ENCODE data around the gene DGAT2. TPM values are rescaled to one million over a fixed set of nuclear protein-coding genes. Genes with fewer than 3 reads are reported as not detected.
A peak's percentile ranks its signal among the peaks of the same experiment; 100 is the strongest.

Gene DGAT2
- total and polyA plus RNA-seq, 4 experiments from 2014 or later: 0.08 to 0.38 (median 0.26) TPM

DNA sequence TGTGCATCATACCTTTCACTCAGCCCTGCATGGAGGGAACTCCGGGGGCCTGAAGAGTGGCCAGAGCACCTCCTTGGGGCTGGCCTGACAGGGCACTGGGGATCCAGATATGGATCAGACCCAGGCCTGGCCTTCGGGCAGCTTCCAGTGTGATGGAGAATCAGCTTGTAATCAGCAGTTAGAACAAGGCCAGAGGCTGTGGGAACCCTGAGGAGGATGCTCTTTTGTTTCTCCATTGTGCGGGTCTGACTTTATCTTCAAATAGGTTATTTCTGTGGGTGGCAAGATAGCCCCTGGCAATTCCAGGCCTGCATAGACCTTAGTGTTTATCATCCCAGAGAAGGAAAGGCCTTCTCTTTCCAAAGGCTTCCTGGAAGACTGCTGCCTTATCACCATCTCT lies 12.3 kb downstream of the DGAT2 start:
- H3K4me1 ChIP-seq (ENCODE audit: insufficient read depth, low read length): peaks cover 11% of the 10 kb centered on the region

DNA sequence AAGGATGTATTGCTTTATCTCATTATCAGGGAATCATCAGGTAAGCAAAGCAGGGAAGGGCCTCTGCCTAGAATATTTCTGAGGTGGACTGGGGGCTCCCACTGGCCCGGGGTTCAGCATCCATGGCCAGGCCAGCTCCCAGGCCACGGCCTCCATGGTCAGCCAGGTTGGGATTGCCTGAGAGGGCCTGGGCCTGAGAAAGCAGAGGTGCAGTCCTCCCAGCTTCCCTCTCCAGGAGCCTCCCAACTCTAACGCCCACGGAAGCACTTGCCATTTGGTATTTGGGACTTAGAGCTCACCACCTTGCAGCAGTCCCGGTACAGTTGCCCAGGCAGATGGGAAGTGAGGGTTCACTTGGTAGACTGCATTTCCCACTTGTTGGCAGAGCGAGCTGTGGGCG lies 12.7 kb downstream of the DGAT2 start:
- Histone ChIP-seq H3K36me3 (ENCODE audit: insufficient read depth, low read length) (no peaks in the 10 kb centered on the region), H3K4me3 (ENCODE audit: low read length in 2 of 2) (no peak overlapping the region), H3K4me1 (ENCODE audit: insufficient read depth, low read length) (peaks cover 11% of the 10 kb centered on the region), H3K27me3 (ENCODE audit: insufficient read depth, low read length) (no peaks in the 10 kb centered on the region), H3K27ac (ENCODE audit: low read depth, low read length) (no peak overlapping the region), H3K9me3 (ENCODE audit: control insufficient read depth in 1 of 2, low read length in 2 of 2) (no peaks in the 10 kb centered on the region)
- no peaks in the 10 kb centered on the region for H3K27me3 Mint-ChIP-seq
- ChIA-PET POLR2A (ENCODE audit: partially characterized antibody) (interaction anchor here (0.6 kb wide), 1 partner anchor 20 kb away, joined by 3 read pairs; no protein-coding TSS in a partner anchor), CTCF (ENCODE audit: partially characterized antibody) (interaction anchor here (1.5 kb wide), 1 partner anchor 22 kb away, joined by 3 read pairs; no protein-coding TSS in a partner anchor)
- intact Hi-C loops (cut with micrococcal nuclease): no loop called here
- DNase-seq: no peak
- H3K4me3 Mint-ChIP-seq: no peak overlapping the region
- no peaks in the 10 kb centered on the region for H3K9me3 Mint-ChIP-seq
- peaks cover 5 to 14% (median 7%) of the 10 kb centered on the region in 4 donors for H3K4me1 Mint-ChIP-seq
- H3K36me3 Mint-ChIP-seq: no peaks in the 10 kb centered on the region
- no peak overlapping the region for H3K27ac Mint-ChIP-seq

More for the DNA sequence above, 12.3 kb downstream of the DGAT2 start:
- Mint-ChIP-seq H3K36me3 (no peaks in the 10 kb centered on the region), H3K4me3 (no peak overlapping the region), H3K27me3 (no peaks in the 10 kb centered on the region), H3K27ac (peak overlapping the region in 1 of 7 donors; percentile 52), H3K4me1 (peaks cover 5 to 14% (median 7%) of the 10 kb centered on the region in 4 donors), H3K9me3 (no peaks in the 10 kb centered on the region)
- Histone ChIP-seq H3K27me3 (ENCODE audit: insufficient read depth, low read length) (no peaks in the 10 kb centered on the region), H3K36me3 (ENCODE audit: insufficient read depth, low read length) (no peaks in the 10 kb centered on the region), H3K27ac (ENCODE audit: low read depth, low read length) (no peak overlapping the region), H3K4me3 (ENCODE audit: low read length in 2 of 2) (no peak overlapping the region), H3K9me3 (ENCODE audit: control insufficient read depth in 1 of 2, low read length in 2 of 2) (no peaks in the 10 kb centered on the region)
- CTCF ChIA-PET (ENCODE audit: partially characterized antibody): interaction anchor here (1.5 kb wide), 1 partner anchor 23 kb away, joined by 3 read pairs; no protein-coding TSS in a partner anchor
- DNase-seq: no peak
- intact Hi-C loops (cut with micrococcal nuclease): no loop called here
- POLR2A ChIA-PET (ENCODE audit: partially characterized antibody): interaction anchor here (0.6 kb wide), 1 partner anchor 20 kb away, joined by 3 read pairs; no protein-coding TSS in a partner anchor

DNA sequence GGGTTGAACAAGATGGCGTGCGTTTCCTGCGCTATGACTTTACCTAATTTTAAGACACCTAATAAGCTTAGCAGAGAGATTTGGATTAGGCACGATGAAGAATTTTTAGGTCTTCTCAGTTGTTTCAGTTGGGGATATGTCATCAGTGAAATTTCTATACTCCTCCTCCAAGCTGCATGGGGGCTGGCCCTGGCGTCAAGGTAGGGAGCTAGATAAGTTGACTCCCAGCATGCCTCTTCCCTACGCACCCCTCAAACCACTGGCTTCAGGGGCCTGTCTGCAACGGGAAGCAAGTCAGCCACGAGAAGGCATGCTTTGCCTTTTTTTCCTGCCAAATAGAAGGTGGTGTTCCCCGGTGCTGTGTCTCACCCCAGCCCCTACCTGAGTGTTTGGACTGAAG lies 13.3 kb downstream of the DGAT2 start:
- H3K27ac ChIP-seq (ENCODE audit: low read depth, low read length): no peak overlapping the region
- no peaks in the 10 kb centered on the region for H3K36me3 ChIP-seq (ENCODE audit: insufficient read depth, low read length)
- ChIA-PET POLR2A (ENCODE audit: partially characterized antibody) (no interaction called here), CTCF (ENCODE audit: partially characterized antibody) (interaction anchor here (1.5 kb wide), 1 partner anchor 22 kb away, joined by 3 read pairs; no protein-coding TSS in a partner anchor)
- H3K27me3 ChIP-seq (ENCODE audit: insufficient read depth, low read length): no peaks in the 10 kb centered on the region
- no peak overlapping the region for H3K4me3 ChIP-seq (ENCODE audit: low read length in 2 of 2)
- H3K27ac Mint-ChIP-seq: no peak overlapping the region
- intact Hi-C loops (cut with micrococcal nuclease): no loop called here
- no peaks in the 10 kb centered on the region for H3K9me3 ChIP-seq (ENCODE audit: control insufficient read depth in 1 of 2, low read length in 2 of 2)
- no peaks in the 10 kb centered on the region for H3K27me3 Mint-ChIP-seq
- H3K4me1 ChIP-seq (ENCODE audit: insufficient read depth, low read length): peaks cover 10% of the 10 kb centered on the region
- no peaks in the 10 kb centered on the region for H3K36me3 Mint-ChIP-seq
- H3K4me3 Mint-ChIP-seq: no peak overlapping the region
- no peaks in the 10 kb centered on the region for H3K9me3 Mint-ChIP-seq
- H3K4me1 Mint-ChIP-seq: peaks cover 5 to 14% (median 7%) of the 10 kb centered on the region in 4 donors
- DNase-seq: no peak

DNA sequence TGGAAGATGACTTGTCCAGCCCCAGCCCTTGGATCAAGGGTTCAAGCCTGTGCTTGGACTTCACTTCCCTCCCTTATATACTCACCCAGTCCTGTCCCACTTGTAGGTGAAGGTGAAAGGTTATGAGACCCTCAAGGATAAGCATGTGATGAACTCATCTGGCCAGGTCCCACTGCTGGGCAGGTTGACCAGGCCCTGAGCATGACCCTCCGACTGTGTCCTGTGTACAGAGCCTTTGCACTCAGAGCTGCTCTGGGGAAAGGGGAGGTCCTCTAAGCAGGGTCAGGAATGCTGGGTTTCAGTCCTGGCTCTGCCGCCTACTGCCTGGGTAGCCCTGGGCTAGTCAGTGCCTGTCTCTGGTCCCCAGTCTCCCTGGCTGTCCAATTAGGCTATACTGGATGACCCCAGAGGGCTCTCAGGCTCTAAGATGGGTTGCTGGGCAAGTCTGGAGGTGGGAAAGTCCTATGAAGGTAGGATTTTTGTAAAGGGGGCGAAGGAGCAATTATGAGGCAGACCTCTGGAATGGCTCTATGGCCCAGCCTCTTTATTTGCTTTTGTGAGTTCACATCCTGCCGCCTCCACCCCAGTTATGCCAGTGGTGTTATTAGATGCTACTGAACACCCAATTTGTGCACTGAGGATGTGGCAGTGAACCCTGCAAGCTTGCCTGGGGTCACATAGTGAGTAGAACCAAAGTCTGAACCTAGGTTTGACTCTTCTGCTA lies 14.1 kb downstream of the DGAT2 start:
- Mint-ChIP-seq H3K9me3 (no peaks in the 10 kb centered on the region), H3K4me1 (peaks cover under 1 to 7% (median 1%) of the 10 kb centered on the region in 4 donors), H3K4me3 (no peak overlapping the region), H3K36me3 (no peaks in the 10 kb centered on the region), H3K27ac (no peak overlapping the region), H3K27me3 (no peaks in the 10 kb centered on the region)
- Histone ChIP-seq H3K27me3 (ENCODE audit: insufficient read depth, low read length) (no peaks in the 10 kb centered on the region), H3K4me3 (ENCODE audit: low read length in 2 of 2) (no peak overlapping the region), H3K36me3 (ENCODE audit: insufficient read depth, low read length) (no peaks in the 10 kb centered on the region), H3K27ac (ENCODE audit: low read depth, low read length) (no peak overlapping the region), H3K4me1 (ENCODE audit: insufficient read depth, low read length) (peaks cover 1% of the 10 kb centered on the region), H3K9me3 (ENCODE audit: control insufficient read depth in 1 of 2, low read length in 2 of 2) (no peaks in the 10 kb centered on the region)
- CTCF ChIA-PET (ENCODE audit: partially characterized antibody): interaction anchor here (0.6 kb wide), 1 partner anchor 300 kb away, joined by 4 read pairs; no protein-coding TSS in a partner anchor
- DNase-seq: no peak
- POLR2A ChIA-PET (ENCODE audit: partially characterized antibody): no interaction called here
- intact Hi-C loops (cut with micrococcal nuclease): no loop called here

DNA sequence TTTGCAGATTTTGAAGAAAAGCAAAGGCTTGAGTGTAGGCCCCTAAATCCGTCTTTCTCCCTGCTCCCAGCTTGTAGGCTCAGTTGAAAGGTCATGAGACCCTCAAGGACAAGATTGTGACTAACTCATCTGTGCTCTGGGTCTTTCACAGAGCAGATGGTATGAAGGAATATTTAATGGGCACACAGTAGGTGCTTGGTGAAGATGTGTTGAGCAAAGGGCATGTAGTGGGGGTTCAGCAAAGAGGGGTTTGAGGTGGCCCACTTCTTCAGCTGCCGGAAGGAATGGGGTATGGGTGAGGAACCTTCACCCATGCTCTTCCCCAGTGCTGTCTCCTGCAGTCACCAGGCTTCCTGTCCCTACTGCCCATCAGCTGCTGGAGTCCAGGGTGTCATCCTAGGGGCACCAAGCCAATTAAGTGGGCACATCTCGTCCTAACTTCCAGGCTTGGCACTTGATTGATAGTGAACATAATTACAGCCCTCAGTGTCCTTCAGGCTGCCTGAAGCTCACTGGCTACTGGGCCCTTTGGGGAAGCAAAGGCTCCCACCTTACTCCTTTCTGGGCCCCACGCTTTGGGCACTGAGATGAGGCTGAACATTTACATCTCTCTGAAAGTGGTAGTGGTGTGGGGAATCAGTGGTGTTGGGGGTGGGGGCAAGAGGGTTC lies 15.0 kb downstream of the DGAT2 start:
- H3K27me3 Mint-ChIP-seq: no peaks in the 10 kb centered on the region
- no peak for DNase-seq
- CTCF ChIA-PET (ENCODE audit: partially characterized antibody): interaction anchor here (0.6 kb wide), 1 partner anchor 299 kb away, joined by 4 read pairs; no protein-coding TSS in a partner anchor
- POLR2A ChIA-PET (ENCODE audit: partially characterized antibody): no interaction called here
- Histone ChIP-seq H3K4me3 (ENCODE audit: low read length in 2 of 2) (no peak overlapping the region), H3K4me1 (ENCODE audit: insufficient read depth, low read length) (no peaks in the 10 kb centered on the region), H3K36me3 (ENCODE audit: insufficient read depth, low read length) (no peaks in the 10 kb centered on the region), H3K27ac (ENCODE audit: low read depth, low read length) (no peak overlapping the region), H3K27me3 (ENCODE audit: insufficient read depth, low read length) (no peaks in the 10 kb centered on the region), H3K9me3 (ENCODE audit: control insufficient read depth in 1 of 2, low read length in 2 of 2) (no peaks in the 10 kb centered on the region)
- no peaks in the 10 kb centered on the region for H3K4me1 Mint-ChIP-seq
- no peak overlapping the region for H3K4me3 Mint-ChIP-seq
- no peaks in the 10 kb centered on the region for H3K9me3 Mint-ChIP-seq
- H3K27ac Mint-ChIP-seq: peak overlapping the region in 1 of 7 donors; percentile 63
- intact Hi-C loops (cut with micrococcal nuclease): no loop called here
- H3K36me3 Mint-ChIP-seq: no peaks in the 10 kb centered on the region

DNA sequence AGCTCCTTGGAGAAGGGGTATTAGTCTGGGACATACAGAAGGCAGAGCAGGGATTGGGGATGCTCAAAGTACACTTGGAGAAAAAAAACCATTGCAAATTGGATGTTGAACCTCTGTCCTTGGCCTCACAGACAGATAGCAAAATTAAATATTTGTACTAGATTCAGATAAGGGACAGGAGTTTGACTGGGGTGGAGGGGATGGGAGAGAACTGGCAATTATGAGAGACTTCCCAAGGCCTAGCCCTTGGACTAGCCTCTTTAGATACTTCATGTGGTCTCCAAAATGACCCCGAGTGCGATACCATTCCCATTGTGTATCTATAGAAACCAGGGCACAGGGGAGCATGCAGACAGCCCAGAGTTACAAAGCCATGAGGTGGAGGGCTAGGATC lies 15.5 kb downstream of the DGAT2 start:
- H3K9me3 Mint-ChIP-seq: no peaks in the 10 kb centered on the region
- Histone ChIP-seq H3K36me3 (ENCODE audit: insufficient read depth, low read length) (no peaks in the 10 kb centered on the region), H3K4me1 (ENCODE audit: insufficient read depth, low read length) (no peaks in the 10 kb centered on the region), H3K27ac (ENCODE audit: low read depth, low read length) (no peak overlapping the region), H3K9me3 (ENCODE audit: control insufficient read depth in 1 of 2, low read length in 2 of 2) (no peaks in the 10 kb centered on the region), H3K4me3 (ENCODE audit: low read length in 2 of 2) (no peak overlapping the region), H3K27me3 (ENCODE audit: insufficient read depth, low read length) (no peaks in the 10 kb centered on the region)
- H3K27ac Mint-ChIP-seq: no peak overlapping the region
- DNase-seq: no peak
- H3K4me3 Mint-ChIP-seq: no peak overlapping the region
- ChIA-PET POLR2A (ENCODE audit: partially characterized antibody) (no interaction called here), CTCF (ENCODE audit: partially characterized antibody) (no interaction called here)
- H3K36me3 Mint-ChIP-seq: no peaks in the 10 kb centered on the region
- H3K27me3 Mint-ChIP-seq: no peaks in the 10 kb centered on the region
- intact Hi-C loops (cut with micrococcal nuclease): no loop called here
- no peaks in the 10 kb centered on the region for H3K4me1 Mint-ChIP-seq

DNA sequence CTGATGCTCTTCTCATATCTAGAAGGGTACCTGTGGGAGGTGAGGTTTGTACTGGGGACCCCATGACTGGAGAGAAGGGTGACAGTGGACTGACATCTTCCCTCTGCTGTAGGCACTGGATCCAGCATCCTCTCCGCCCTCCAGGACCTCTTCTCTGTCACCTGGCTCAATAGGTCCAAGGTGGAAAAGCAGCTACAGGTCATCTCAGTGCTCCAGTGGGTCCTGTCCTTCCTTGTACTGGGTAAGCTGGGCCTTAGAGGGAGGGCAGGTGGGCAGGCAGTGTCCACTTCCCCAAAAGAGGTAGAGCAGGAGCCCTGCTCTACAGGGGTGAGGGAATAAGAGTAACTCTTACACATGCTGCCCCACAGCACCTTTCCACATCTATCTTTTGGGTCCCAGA lies 15.9 kb downstream of the DGAT2 start:
- Mint-ChIP-seq H3K4me3 (no peak overlapping the region), H3K36me3 (no peaks in the 10 kb centered on the region), H3K9me3 (no peaks in the 10 kb centered on the region), H3K27ac (no peak overlapping the region), H3K27me3 (no peaks in the 10 kb centered on the region), H3K4me1 (no peaks in the 10 kb centered on the region)
- H3K9me3 ChIP-seq (ENCODE audit: control insufficient read depth in 1 of 2, low read length in 2 of 2): no peaks in the 10 kb centered on the region
- ChIA-PET POLR2A (ENCODE audit: partially characterized antibody) (no interaction called here), CTCF (ENCODE audit: partially characterized antibody) (interaction anchor here (2.5 kb wide), 1 partner anchor 18 kb away, joined by 7 read pairs; no protein-coding TSS in a partner anchor)
- no peak overlapping the region for H3K27ac ChIP-seq (ENCODE audit: low read depth, low read length)
- no peaks in the 10 kb centered on the region for H3K4me1 ChIP-seq (ENCODE audit: insufficient read depth, low read length)
- no peak for DNase-seq
- intact Hi-C loops (cut with micrococcal nuclease): no loop called here
- no peaks in the 10 kb centered on the region for H3K36me3 ChIP-seq (ENCODE audit: insufficient read depth, low read length)
- no peak overlapping the region for H3K4me3 ChIP-seq (ENCODE audit: low read length in 2 of 2)
- H3K27me3 ChIP-seq (ENCODE audit: insufficient read depth, low read length): no peaks in the 10 kb centered on the region

All from CD4-positive, alpha-beta memory T cell (primary cell).